ENCODE results near the gene NOTCH3.

NOTCH3 gene

DNA sequence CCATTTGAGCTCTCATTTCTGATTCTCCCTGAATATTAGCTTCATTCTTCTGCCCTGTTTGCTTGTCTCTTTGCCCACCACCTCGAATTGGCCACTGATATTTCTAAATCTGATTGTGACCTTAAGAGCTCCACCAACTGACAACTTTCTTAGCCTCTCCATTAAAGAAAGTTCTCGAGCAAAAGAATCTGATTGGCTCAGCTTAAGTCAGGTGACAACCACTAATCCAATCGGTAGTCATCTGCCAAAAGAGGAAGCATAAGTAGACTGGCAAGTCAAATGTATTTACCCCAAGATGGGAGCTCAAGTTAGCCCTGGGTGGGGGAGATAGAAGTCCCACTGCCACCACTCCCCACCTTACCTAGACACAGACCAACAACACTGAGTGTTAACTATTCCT is 41.5 kb downstream of the NOTCH3 start:
- no peak for DNase-seq

DNA sequence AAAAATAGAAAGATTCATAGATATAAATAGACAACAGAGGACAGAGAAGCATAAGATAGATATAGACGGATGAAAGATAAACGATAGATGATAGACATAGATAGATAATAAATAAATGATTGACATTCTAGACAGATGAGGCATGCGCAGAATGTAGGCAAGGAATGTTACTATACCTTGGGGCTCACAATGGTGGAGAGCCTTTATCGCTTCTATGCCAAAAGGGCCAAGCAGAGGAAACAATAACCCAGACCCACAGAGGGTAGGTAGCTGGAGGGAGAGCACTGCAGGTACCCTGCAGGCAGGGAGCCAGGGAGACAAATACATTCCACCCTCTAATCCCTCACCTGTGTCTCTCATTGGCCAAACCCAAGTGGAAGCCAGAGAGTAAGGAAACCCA is 44.4 kb downstream of the NOTCH3 start:
- DNase-seq = no peak

DNA sequence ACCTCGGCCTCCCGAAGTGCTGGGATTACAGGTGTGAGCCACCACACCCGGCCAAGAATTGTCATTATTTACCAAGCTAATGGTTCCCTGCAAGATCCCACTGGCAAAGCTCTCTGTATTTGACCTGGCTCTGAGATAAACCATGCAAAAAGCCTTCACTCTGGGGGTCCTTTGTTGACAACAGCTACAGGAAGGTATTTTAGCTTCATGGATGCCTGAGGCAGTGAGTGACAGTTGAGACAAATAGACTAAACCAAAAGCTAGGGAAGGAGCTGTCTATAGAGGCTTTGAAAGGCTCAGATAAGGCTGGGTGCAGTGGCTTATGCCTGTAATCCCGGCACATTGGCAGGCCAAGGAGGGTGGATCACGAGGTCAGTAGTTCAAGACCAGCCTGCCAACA is 45.5 kb downstream of the NOTCH3 start:
- DNase-seq = no peak

DNA sequence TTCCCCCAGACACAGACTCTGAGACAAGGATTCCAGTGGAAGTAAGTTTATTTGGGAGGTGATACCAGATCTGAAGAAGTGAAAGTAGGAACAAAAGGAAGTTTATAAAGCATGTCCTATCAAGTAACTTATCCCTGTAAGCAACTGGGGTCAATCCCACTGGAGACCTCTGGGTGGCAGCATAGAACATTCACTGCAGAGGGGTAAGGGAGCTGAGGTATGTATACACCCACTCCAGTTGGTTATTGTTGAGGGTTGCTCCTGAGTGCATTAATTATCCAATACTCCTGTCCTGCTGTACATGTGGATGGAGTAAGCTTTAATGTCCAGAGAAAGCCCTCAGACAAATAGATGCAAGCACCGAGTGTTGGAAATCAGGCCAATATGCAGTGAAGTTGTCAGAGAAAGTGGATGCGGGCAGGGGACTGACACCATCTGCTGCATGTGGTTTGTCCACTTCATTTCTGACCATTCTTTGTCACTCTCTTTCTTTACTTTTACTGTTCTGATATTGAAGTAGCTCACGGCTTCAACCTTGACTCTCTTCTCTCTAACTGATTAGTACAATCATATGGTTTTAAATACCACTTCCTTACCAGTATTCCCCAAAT is 46.7 kb downstream of the NOTCH3 start:
- DNase-seq = no peak

DNA sequence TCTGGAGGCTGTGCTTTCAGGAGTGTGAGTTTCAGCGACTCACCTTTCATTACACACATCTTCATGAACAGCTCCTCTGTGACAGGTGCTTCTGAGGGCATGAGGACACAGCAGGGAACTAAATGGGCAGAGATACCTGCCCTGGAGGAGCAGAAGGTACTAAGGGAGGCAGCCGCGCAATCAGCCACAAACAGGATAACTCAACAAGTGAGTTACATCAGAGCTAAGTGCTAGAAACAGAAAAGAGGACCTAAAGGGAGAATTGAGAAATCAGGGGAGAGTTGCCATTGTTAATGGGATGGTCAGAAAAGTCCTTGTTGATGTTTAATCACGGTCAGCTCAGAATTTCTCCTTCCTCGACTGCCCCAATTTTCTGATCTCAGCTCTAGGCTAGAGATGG is 51.1 kb downstream of the NOTCH3 start:
- DNase-seq = no peak

DNA sequence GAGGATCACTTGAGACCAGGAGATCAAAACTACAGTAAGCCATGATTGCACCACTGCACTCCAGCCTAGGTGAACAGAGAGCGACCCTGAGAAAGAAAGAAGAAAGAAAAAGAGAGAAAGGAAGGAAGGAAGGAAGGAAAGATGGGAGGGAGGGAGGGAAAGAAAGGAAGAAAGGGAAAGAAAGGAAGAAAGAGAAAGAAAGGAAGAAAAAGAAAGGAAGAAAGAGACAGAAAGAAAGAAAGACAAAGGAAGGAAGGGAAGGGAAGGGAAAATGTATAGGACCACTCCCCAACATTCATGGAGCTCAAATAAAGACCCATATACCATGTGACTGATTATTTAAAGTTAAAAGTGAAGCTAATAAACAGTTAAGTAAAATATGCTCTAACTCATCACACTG is 53.7 kb downstream of the NOTCH3 start:
- no peak for DNase-seq

DNA sequence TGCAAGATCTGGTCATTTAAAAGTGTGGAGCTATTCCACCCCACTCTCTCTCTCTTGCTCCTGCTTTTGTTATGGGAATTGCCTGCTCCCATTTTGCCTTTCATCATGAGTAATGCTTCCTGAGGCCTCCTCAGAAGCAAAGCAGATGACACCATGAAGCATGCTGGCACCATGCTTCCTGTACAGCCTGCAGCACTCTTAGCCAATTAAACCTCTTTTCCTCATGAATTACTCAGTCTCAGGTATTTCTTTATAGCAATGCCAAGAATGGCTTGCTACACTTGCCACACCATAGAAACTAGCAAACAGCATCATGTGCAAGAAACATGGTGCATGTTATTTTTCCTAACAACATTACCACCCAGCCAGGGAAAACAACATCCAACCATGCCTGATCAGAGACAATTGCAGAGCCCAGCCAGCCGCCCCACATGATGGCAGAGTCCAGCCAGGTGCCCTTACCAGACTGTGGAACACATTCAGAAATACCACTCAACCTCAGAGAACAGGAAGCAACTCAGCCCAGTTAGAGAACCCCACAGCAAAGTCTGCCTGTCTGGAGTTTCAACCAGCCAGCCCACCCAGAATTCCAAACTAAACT is 56.6 kb downstream of the NOTCH3 start:
- DNase-seq = no peak

DNA sequence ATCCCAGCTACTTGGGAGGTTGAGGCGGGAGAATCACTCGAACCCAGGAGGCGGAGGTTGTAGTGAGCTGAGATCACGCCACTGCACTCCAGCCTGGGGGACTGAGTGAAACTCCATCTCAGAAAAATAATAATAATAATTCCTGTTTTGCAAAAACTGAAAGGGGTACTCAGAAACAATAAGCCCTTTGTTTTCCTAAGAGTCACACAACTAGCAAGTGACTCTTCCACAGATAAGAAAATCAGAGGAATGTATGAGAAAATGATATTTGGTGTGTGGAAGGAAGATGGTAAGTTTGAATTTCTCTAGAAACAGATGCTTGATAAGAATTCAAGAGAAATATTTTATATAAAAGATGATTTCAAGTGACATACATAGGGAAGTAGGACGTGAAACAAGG is 58.5 kb downstream of the NOTCH3 start:
- no peak for DNase-seq

DNA sequence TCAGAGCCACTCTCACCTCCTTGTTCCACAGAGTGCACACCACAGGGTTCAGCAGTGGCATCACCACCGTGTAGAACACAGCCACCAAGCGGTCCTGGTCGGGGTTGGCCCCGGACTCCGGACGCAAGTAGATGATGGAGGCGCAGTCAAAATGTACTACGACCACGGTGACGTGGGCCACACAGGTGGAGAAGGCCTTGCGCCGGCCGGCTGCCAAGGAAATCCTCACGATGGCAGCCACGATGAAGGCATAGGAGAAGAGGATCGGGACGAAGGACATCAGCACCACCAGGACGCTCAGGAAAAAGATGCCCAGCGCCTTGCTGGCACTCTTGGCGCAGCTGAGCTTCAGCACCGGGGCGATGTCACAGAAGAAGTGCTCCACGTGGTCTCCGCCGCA is 59.7 kb downstream of the NOTCH3 start:
- DNase-seq = no peak

DNA sequence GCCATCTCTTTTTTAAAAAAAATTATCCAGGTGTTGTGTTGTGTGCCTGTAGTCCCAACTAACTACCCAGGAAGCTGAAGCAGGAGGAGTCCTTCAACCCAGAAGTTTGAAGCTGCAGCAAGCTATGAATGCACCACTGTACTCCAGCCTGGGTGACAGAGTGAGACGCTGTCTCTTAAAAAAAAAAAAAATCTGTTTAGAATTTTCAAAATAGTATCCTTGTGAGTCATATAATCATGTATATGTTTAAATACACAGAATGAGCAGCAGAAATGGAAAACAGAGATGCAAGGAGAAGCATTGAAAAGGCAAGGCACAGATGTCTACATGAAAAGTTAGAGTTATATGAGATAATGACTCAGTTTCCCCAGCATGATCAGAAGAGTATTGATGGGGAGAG is 62.4 kb downstream of the NOTCH3 start:
- no peak for DNase-seq

DNA sequence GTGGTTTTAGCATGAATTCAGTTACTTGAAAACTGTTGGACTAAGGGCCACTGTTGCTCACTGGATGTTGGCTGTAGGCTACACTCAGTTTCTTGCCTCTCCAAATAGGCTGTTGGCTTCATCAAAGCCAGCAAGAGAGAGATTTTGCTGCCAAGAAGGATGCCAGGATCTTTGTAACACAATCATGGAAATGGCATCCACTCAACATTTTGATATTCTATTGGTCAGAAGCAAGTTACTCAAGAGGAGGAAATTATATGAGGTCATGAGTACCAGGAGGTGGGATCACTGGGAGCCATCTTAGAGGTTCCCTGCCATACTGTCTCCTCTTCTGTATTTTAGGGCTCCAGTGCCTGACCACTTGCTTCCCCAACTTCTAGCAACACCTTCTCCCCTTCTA is 63.0 kb downstream of the NOTCH3 start:
- no peak for DNase-seq

DNA sequence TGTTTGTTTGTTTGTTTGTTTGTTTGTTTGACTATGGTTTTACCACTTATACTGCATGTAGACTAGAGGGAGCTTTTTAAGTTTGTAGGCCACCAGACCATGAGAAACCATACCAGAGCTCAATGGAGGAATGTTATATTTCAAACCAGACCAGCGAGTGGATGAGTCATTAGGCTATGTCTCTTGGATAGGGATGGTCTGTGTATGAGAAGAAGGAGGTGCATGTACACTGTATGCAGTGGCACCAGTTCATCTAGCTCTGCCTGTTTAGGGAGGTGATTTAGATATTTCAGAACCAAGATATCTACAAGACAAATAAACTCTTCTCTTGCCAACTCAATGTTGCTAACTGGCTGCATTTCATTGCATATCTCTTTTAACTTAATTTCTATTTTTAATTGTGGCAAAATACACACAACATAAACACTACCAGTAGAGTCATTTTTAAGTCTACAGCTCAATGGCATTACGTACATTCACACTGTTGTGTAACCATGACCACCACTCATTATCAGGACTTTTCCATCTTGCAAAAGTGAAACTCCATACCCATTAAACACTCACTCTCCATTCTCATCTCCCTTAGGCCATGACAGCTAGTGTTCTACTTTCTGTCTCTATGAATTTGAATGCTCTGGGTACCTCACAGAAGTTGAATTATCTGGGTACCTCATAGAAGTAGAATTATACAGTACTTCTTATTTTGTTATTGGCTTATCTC is 64.4 kb downstream of the NOTCH3 start:
- DNase-seq = no peak

DNA sequence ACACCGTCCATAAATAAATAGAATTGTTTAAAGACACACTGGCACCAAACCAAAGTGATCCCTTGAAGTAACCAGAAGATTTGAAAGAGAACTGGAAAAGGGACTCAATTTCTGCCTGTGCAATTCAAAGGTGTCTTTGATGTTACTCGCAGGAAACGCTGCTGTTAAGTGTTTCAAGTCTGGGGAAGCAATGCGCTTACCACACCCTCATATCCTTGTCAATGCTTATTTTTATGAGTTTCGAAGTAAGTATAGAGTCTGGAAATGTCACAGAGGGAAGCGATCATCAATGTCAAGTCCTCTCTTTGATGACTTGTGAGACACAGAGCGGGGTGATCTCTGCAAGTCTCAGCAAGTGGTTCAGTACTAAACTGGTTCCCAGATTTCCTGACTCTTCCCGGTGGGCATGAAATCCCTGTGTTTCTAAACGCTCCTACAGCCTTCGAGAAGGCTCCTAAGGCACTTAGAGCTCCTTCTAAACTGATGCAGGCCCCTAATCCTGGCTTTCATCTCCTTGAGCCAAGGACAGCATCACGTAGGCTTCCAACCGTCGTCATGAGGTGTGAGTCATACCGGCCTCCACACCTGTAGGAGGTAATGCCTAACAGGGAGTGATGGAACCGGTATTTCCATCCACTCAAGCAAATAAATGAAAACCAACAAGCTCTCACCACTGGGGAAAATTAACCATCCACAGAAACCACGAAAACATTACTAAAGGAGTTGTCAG is 70.8 kb downstream of the NOTCH3 start:
- no peak for DNase-seq

DNA sequence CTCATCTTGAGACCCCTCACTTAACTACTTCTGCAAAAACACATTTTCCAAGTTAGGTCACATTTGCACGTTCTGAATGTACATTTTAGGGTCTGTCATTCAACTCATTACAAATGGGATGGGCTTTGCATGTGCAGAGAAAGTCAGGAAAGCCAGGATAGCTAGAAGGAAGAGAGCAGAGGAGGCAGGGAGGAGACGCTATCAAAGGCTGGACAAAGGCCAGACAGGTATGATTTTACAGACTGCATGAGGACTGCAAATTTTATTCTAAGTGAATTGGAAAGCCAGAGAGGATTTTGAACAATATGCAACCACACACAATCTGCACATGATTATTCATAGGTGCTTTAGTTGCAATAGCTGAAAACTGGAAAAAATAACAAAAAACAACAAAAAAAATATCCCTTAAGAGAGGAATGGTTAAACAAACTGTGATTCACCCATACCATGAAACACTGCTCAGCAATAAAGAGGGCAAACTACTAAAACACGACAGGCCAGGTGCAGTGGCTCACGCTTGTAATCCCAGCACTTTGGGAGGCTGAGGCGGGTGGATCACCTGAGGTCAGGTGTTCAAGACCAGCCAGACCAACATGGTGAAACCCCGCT is 72.5 kb downstream of the NOTCH3 start:
- DNase-seq = no peak

DNA sequence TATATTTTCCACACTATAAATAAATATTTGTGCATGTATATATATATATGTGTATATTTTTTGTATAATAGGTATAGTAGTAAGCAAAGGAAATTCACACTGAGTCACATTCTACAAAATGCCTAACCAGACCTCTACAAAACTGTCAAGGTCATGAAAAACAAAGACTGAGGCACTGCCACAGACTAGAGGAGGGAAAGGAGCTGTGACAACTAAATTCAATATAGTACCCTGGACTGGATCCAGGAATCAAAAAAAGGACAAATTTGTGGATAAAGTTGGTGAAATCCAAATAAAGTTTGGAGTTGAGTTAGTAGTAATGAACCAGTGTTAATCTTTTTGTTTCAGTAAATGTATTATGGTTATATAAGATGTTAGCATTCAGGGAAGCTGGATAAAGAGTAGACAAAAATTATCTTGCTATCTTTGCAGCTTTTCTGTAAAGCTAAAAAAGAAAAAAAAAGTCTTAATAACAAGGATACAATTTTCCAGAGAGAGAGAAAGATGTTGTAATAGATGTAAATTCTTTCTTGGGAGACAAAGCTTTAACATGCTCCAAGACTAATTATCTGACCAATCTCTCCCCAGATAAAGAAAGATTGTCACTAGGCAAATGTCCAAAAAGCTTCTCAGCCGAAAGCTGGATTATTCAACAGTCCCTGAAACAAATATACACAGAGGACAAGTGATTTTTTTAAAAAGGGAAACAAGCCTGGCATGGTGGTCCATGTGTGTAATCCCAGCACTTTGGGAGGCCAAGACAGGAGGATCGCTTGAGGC is 74.5 kb downstream of the NOTCH3 start:
- DNase-seq = no peak

DNA sequence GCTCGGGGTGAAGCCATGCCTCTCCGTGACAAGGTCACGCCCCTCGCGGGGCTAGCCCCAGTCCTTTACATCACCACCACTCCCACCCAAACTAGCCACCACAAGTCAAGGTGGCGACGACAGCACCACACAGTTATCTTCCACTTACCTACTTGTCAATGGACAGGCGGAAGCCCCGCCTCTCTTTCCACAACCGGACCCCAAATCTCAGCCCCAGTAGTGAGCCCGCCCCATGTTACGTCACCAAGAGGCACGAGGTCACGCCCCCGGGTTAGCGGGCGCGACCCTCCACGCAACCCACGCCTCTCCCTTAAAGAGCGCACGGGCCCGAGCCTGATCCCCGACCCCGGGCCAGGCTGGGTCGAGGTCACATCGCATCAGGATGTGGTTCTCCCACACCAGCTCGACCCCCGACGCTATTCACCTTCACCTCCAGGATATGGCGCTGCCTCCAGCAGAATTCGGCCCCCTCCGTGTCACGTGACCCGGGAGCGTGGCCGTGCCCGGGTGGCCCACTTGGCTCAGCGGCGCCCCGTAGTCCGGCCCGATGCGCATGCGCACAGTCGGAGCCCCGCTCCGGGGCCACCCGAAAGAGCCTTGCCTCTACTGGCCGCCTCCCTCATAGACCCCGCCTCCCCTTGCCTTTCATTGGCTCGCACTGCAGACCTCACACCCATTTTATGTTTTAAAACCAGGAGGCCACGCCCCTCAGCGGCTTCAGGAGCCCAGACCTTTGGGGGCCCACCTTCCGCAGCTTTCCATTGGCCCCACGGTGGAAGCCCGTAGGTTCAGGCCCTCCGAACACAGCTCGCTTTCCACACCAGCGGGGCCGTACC is 75.3 kb downstream of the NOTCH3 start:
- peak; percentile 86 for DNase-seq

DNA sequence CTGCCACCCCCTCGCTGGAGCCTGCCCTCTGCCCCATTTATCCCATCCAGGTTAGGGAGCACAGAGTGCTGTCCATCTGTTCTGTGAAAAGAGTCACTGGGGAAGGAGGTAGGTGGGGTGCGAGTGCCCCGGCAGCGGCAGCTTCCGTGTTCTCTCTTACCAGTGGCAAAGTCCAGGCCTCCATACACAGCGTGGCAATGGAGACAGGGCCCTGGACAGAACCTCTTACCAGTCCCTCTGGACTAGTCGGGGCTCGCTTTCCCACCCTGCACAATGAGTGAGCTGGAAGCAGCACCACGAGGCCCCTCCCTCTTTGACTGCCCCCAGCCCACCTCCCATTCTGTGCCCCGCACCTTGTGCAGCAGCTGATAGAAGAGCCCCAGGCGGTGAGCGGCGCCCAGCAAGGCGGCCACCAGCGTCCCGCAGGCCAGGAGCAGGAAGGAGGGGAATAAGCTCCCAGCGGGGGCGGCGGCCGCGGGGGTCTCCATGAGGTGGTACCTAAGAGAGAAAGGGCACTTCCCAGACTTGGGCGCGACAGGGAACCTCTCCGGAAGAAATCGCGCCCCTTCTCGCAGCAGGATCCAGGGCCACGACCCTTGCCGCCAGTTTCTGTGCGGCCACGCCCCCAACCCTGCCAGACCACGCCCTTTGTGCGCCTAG is 76.1 kb downstream of the NOTCH3 start:
- no peak for DNase-seq

DNA sequence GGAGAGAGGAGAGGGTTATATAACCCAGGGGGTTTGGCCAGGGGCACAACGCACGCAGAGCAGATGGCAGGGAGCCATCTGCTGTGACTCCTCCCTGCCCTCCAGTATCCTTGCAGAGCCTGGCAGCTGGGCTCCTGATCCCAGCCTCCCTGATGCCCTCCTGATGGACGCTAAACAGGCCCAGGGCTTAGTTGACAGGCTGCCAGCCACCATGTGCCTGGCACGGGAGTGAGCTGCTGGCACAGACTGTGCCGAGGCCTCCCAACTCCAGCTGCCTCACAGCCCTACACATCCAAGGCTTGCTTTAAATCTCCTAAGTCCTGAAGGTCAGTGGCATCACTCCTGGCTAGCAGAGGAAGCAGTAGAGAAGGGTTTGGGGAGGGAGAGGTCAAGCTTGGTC is 76.9 kb downstream of the NOTCH3 start:
- no peak for DNase-seq

DNA sequence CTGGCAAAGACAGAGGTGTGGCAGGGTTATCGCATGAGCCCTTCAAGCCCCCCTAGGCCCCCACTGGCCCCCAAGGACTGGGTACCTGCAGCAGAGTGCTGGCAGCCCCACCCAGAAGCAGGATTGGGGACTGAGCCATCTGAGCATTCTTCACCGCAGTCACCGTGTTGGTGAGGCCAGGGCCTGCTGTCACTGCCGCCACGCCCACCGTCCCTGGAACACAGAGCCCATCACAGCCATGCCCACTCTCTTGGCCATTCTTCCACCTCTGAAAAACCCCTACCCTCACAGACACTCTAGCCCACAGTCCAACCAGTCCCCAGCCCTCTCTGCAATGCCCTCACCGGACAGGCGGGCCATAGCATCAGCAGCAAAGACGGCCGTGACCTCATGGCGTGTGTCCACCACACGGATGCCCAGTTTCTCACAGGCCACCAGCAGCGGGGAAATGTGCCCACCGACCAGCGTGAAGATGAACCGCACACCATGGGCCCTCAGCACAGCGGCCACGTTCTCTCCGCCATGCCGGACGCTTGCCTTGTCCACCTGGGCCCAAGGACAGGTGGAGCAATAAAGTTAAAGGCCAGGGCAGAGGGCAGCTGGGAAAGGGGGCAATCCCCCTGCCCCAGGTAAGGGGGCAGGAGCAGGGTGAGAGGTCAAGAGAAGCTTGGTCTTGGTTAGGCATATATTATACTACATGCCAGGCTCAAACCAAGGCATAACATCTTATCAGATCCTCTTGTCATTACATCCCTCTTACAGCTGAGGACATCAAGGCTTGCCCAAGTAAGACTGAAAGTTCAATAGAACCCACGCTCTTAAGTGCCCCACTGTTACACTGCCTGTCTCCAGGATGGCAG is 77.5 kb downstream of the NOTCH3 start:
- no peak for DNase-seq
